ENCODE results near the gene RALGPS2.

Gene RALGPS2

GRCh38 chr1:178964469-178965330 is 239.7 kb downstream of the RALGPS2 start:
- DNase-seq (ENCODE audit: low read depth) = no peak
- no peak overlapping the region for H3K4me3 ChIP-seq (ENCODE audit: control insufficient read depth, low read depth, low read length)
- no peak for TF ChIP-seq CTCF (conservative IDR thresholded peaks at IDR 0.05; ENCODE audit: control insufficient read depth, insufficient read depth, low read depth, low read length)

GRCh38 chr1:178966312-178966711 is 241.3 kb downstream of the RALGPS2 start:
- no peak for DNase-seq (ENCODE audit: low read depth)
- H3K4me3 ChIP-seq (ENCODE audit: control insufficient read depth, low read depth, low read length) = no peak overlapping the region
- no peak for TF ChIP-seq CTCF (conservative IDR thresholded peaks at IDR 0.05; ENCODE audit: control insufficient read depth, insufficient read depth, low read depth, low read length)

- no peak overlapping the region for H3K4me3 ChIP-seq (ENCODE audit: control insufficient read depth, low read depth, low read length)
- DNase-seq (ENCODE audit: low read depth) = no peak
- TF ChIP-seq CTCF (conservative IDR thresholded peaks at IDR 0.05; ENCODE audit: control insufficient read depth, insufficient read depth, low read depth, low read length) = no peak
Observed at GRCh38 chr1:178969226-178969987, 244.4 kb downstream of the RALGPS2 start.

GRCh38 chr1:178970184-178970583 is 245.1 kb downstream of the RALGPS2 start:
- no peak for TF ChIP-seq CTCF (conservative IDR thresholded peaks at IDR 0.05; ENCODE audit: control insufficient read depth, insufficient read depth, low read depth, low read length)
- DNase-seq (ENCODE audit: low read depth) = no peak
- H3K4me3 ChIP-seq (ENCODE audit: control insufficient read depth, low read depth, low read length) = no peak overlapping the region
